Ascending aorta (tissue), 2 donors: Measurements from ENCODE around the gene ARHGAP42. TPM values are rescaled to one million over a fixed set of nuclear protein-coding genes. Genes with fewer than 3 reads are reported as not detected.

Experiments
- DNase-seq, 2 donors: peaks; one replicate each; pipeline ENCODE4 v3.0.0-alpha.2; 2019; ENCODE audit warnings: low spot score in 2 of 2
- H3K27ac ChIP-seq, 2 donors: fragments of 200-600 bp; sonication (generic); one replicate each; pipeline ENCODE4 v1.5.1; 2016 to 2017; ENCODE audit warnings: mild to moderate bottlenecking in 1 of 2
- H3K27me3 ChIP-seq: fragments of 200-600 bp; sonication (generic); one replicate; pipeline ENCODE4 v1.5.1; 2017
- H3K36me3 ChIP-seq, 2 donors: fragments of 200-600 bp; sonication (generic); one replicate each; pipeline ENCODE4 v1.5.1; 2016
- H3K4me1 ChIP-seq, 2 donors: fragments of 200-600 bp; sonication (generic); one replicate each; pipeline ENCODE4 v1.5.1; 2016 to 2017; ENCODE audit warnings: mild to moderate bottlenecking in 1 of 2
- H3K4me3 ChIP-seq, 2 donors: fragments of 200-600 bp; sonication (generic); one replicate each; pipeline ENCODE4 v1.5.1; 2016 to 2017; ENCODE audit warnings: mild to moderate bottlenecking in 1 of 2
- H3K9me3 ChIP-seq, 2 donors: fragments of 200-600 bp; sonication (generic); one replicate each; pipeline ENCODE4 v1.5.1; 2016
- CTCF ChIP-seq, 3 experiments: fragments of 200-600 bp in 2 of 3; fragments of 450-650 bp in 1 of 3; sonication (generic) in 2 of 3; IDR thresholded peaks; one replicate each; pipeline ENCODE4 v1.5.1; 2016 to 2019; ENCODE audit warnings: antibody characterized with exemption in 3 of 3, mild to moderate bottlenecking in 1 of 3, moderate library complexity in 1 of 3
- intact Hi-C: fragments of 100-400 bp; cut with DNase I; formaldehyde crosslinking; loops from one replicate; pipeline ENCODE4 v1.15.1; 2023
- total RNA-seq: library from RNA; depleted of rRNA; stranded (reverse); fragments of >200 nt; gene quantifications from one replicate; pipeline ENCODE4 v1.1.0, GENCODE V29; 2016

Gene ARHGAP42
- total RNA-seq, 1 donor from 2014 or later, result 4.7 TPM

GRCh38 chr11:100727410-100727809 is 40.3 kb downstream of the ARHGAP42 start:
- Histone ChIP-seq H3K36me3 (no peaks in the 10 kb centered on the region), H3K27me3 (no peaks in the 10 kb centered on the region), H3K9me3 (no peaks in the 10 kb centered on the region), H3K4me3 (no peak overlapping the region), H3K4me1 (no peaks in the 10 kb centered on the region), H3K27ac (no peak overlapping the region)
- DNase-seq, result no peak
- no peak for TF ChIP-seq CTCF (IDR thresholded peaks at IDR 0.05)
- intact Hi-C loops, result no loop called here

- DNase-seq, result no peak
- no peak for TF ChIP-seq CTCF (IDR thresholded peaks at IDR 0.05)
- no peaks in the 10 kb centered on the region for H3K4me1 ChIP-seq
- intact Hi-C loops, result no loop called here
- H3K27ac ChIP-seq, result no peak overlapping the region
- H3K9me3 ChIP-seq, result no peaks in the 10 kb centered on the region
- H3K27me3 ChIP-seq, result no peaks in the 10 kb centered on the region
- no peak overlapping the region for H3K4me3 ChIP-seq
- no peaks in the 10 kb centered on the region for H3K36me3 ChIP-seq
These were observed 43.2 kb downstream of the ARHGAP42 start for GRCh38 chr11:100730266-100730665.

- no peaks in the 10 kb centered on the region for H3K27me3 ChIP-seq
- H3K4me3 ChIP-seq, result no peak overlapping the region
- no peak for DNase-seq
- no peak overlapping the region for H3K27ac ChIP-seq
- intact Hi-C loops, result no loop called here
- no peaks in the 10 kb centered on the region for H3K4me1 ChIP-seq
- TF ChIP-seq CTCF (IDR thresholded peaks at IDR 0.05), result no peak
- H3K9me3 ChIP-seq, result no peaks in the 10 kb centered on the region
- no peaks in the 10 kb centered on the region for H3K36me3 ChIP-seq
These were observed 44.4 kb downstream of the ARHGAP42 start for GRCh38 chr11:100731471-100731870.

- no peak for TF ChIP-seq CTCF (IDR thresholded peaks at IDR 0.05)
- Histone ChIP-seq H3K27me3 (no peaks in the 10 kb centered on the region), H3K4me1 (no peaks in the 10 kb centered on the region), H3K36me3 (no peaks in the 10 kb centered on the region), H3K27ac (no peak overlapping the region), H3K9me3 (no peaks in the 10 kb centered on the region), H3K4me3 (no peak overlapping the region)
- no peak for DNase-seq
- intact Hi-C loops, result no loop called here
These were observed 45.9 kb downstream of the ARHGAP42 start for GRCh38 chr11:100732949-100733348.

GRCh38 chr11:100734743-100735527 is 47.8 kb downstream of the ARHGAP42 start:
- no peaks in the 10 kb centered on the region for H3K36me3 ChIP-seq
- no peaks in the 10 kb centered on the region for H3K27me3 ChIP-seq
- no peaks in the 10 kb centered on the region for H3K4me1 ChIP-seq
- TF ChIP-seq CTCF (IDR thresholded peaks at IDR 0.05), result no peak
- intact Hi-C loops, result loop anchor here (5.0 kb wide), 1 partner anchor 48 kb away; the partner anchor contains the start of gene ARHGAP42
- H3K27ac ChIP-seq, result no peak overlapping the region
- H3K4me3 ChIP-seq, result no peak overlapping the region
- DNase-seq, result no peak
- H3K9me3 ChIP-seq, result no peaks in the 10 kb centered on the region
